Islet of Langerhans (tissue), 1 donor: ENCODE data around the gene S1PR5.
"Not testable (repeated sequence)": the region's sequence is repeated elsewhere in the genome, so short reads cannot be mapped to it uniquely, and the experiment has no call there.

Experiments
- FAIRE-seq: peaks from one replicate; lab custom pipeline; 2011; peaks lifted over from hg19 to GRCh38; lab: Jason Lieb, UNC

Gene S1PR5

DNA sequence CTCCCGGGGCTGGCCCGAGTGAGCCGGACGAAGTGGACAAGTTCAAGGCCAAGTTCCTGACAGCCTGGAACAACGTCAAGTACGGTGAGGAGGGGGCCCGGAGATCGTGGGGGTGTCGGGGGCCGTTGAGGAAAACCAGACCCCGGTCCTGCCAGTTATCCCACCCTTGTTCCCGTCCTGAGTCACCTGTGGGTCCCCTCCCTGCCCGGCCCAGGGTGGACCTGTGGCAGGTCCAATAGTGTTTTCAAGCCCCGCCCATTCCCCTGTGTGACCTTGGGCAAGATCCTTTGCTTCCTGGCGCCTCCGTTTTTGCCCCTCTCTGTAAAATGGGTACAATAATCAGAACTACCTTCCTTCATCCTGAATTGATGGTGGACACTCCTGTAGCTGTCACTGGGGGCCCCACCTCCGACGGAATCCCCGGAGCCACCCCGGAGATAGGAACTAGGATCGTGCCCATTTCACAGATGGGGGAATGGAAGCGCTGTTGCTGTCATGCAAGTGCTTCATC is 27.1 kb upstream of the S1PR5 start:
- no peak for FAIRE-seq

DNA sequence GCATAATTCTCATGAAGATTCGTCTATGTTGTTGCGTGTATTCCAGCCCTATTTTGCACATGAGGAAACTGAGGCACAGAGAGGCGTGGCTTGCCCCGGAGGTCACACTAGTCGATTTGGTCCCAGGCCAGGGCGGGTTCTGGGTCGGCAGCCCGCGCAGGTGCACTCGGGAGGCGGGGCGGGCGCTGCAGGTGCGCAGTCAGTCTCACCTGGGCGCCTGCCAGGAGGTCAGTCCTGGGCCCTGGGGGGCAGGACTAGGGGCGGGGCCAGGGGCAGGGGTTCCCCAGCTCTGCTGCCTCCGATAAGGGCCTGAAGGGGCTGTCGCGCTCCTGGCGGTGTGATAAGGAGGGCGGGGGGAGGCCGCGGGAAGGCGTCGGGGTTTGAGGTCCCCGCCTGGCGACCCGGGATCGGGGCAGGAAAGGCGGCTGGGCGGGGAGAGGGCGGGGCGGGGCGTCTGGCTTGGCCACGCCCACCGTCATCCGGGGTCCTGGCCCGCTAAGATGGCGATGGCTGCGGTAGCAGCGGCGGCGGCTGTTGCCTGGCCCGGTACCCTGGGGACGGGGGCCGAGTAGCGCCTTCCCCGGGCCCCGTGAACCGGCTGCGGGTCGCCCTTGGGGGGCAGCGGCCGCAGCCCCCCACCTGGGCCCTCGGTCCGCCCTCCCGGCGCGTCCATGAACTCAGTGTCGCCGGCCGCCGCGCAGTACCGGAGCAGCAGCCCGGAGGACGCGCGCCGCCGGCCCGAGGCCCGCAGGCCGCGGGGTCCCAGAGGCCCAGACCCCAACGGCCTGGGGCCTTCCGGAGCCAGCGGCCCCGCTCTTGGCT is 26.4 kb upstream of the S1PR5 start, which contains the start of gene ATG4D:
Gene ATG4D (plus strand): TSS at position 485 of the 822 bp plus-strand sequence. CDS start 187 bp downstream, at position 672.
- no peak for FAIRE-seq

DNA sequence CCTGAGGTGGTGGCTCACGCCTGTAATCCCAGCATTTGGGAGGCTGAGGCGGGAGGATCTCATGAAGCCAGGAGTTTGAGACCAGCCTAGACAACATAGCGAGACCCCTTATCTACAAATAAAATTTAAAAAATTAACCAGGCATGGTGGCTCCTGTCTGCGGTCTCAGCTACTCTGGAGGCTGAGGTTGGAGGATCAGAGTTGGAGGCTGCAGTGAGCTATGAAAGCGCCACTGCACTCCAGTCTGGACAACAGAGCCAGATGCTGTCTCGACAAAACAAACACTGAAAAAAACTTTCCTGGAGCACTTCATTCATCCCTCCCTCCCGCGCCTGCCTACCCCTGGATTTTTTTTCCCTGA is 25.8 kb upstream of the S1PR5 start:
- no peak for FAIRE-seq

DNA sequence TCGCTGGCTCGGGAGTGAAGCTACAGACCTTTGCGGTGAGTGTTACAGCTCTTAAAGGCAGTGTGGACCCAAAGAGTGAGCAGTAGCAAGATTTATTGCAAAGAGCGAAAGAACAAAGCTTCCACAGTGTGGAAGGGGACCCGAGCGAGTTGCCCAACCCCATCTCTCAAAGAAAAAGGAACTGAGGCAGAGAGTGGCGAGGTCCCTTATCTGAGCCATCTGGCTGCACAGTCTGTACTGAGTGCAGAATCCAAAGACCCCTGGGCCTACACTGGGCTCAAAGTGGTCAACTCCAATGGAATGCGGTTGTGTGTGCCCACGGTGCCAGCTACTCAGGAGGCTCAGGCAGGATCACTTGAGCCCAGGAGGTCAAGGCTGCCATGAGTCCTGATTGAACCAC is 21.8 kb upstream of the S1PR5 start:
- not testable (repeated sequence) for FAIRE-seq

DNA sequence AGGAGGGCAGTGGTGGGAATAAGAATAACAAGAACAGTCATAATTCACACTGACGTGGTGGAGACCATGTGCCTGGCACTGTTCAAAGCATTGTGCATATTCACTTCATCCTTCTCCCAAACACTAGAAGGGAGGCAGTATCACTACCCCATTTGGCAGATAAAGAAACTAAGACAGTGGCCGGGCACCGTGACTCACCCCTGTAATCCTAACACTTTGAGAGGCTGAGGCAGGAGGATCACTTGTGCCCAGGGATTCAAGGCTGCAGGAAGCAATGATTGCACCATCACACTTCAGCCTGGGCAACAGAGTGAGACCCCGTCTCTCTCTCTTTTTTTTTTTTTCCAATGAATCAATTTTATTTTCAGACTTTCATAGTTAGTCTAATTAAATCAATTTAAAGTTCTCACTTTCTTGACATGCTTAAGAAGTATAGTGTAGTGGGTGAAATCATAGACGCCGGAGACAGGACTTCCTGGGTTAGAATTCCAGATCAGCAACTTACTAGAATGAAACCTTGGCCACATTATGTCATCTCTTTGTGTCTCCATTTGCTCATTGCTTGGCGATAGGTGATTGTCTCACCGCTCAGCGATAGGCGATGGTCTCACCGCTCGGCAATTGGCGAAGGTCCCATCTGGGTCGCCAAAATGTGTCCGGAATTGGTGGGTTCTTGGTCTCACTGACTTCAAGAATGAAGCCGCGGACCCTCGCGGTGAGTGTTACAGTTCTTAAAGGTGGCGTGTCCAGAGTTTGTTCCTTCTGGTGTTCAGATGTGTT is 21.1 kb upstream of the S1PR5 start:
- FAIRE-seq, result no peak

DNA sequence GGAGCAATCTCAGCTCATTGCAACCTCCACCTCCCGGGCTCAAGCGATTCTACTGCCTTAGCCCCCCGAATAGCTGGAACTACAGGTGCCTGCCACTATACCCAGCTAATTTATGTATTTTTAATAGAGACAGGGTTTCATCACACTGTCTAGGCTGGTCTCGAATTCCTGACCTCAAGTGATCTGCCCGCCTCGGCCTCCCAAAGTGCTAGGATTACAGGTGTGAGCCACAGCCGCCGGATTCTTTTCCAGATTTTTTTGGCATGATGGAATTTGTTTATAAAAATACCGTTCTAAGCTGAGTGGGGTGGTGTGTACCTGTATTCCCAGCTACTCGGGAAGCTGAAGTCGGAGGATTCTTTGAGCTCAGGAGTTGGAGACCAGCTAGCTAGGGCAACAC is 20.4 kb upstream of the S1PR5 start:
- FAIRE-seq, result no peak

DNA sequence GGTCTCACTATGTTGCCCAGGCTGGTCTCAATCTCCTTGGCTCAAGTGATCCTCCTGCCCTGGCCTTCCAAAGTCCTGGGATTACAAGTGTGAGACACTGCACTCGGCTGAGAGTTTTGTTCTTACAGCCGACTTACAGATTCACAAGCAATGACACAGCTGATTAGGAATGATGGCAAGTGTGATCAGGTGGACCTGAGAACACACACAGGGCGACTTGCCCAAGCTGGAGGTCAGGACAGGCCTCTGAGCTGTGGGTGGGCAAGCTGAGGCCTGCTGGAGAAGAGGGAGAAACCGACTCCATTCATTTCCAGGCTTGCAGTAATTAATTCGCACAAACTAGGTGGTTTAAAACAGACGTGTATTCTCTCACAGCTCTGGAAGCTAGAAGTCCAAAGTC is 18.4 kb upstream of the S1PR5 start:
- no peak for FAIRE-seq

DNA sequence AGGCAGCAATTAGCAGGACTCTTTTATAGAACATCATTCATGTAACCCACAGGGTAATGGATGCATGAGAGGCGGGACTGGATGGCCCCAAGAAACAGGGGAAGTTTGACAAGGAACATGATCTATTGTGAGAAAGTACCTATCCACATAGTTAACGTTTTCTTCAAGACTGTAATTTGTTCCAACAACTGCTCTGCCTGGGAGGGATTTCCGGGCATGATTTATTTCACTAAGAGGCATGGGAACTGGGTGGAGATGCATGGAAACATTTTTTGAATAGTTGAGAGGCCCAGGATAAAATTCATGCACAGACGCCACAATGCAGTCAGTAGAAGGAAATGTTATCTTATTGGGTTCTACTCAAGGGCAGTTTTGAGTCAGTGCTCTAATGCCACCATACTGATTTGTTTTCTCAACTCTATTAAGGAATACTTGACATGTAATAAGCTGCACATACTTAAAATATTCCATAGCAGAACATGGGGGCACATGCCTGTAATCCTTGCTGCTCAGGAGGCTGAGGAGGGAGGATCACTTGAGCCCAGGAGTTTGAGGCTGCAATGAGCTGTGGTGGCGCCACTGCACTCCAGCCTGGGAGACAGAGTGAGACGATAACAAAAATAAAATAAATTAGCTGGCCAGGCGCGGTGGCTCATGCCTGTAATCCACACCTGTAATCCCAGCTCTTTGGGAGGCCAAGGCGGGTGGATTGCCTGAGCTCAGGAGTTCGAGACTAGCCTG is 16.6 kb upstream of the S1PR5 start:
- FAIRE-seq, result no peak

DNA sequence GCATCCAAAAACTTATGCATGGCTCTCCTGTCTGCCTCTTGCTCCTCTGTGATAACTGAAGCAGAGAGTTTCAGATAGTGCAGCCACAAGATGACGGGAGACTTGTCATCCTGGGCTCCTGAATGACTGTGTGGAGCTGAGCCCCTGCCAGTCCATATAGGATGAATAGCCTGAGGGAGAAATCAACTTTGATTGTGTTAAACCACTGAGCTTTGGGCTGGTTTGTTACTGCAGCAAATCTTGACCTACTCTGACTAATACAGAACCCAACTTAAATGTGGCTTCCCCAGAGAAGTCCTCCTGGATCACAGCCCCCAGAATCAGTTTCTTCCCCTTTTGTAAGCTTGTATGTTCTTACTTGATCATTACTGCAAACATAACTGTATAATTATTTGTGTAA is 15.2 kb upstream of the S1PR5 start:
- no peak for FAIRE-seq

DNA sequence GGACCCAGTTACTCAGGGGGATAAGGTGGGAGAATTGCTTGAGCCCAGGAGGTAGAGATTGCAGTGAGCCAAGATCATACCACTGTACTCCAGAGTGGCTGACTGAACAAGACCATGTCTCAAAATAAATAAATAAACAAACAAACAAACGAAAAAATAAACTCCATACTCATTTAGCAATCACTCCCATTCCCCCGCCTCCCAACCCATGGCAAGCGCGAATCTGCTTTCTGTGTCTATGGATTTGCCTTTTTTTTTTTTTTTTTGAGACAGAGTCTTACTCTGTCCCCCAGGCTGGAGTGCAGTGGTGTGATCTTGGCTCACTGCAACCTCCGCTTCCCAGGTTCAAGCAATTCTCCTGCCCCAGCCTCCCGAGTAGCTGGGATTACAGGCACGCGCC is 9.6 kb upstream of the S1PR5 start:
- FAIRE-seq, result not testable (repeated sequence)

DNA sequence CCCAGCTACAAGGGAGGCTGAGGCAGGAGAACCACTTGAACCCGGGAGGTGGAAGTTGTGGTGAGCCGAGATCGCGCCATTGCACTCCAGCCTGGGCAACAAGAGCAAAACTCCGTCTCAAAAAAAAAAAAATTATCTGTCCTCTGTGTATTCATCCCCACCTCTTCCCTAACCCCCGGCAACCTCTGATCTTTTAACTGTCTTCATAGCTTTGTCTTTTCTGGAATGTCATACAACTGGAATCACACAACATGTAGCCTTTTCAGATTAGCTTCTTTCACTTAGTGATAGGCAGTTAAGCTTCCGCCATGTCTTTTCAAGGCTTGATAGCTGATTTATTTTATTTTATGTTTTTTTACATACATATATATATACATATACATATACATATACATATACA is 8.4 kb upstream of the S1PR5 start:
- no peak for FAIRE-seq

DNA sequence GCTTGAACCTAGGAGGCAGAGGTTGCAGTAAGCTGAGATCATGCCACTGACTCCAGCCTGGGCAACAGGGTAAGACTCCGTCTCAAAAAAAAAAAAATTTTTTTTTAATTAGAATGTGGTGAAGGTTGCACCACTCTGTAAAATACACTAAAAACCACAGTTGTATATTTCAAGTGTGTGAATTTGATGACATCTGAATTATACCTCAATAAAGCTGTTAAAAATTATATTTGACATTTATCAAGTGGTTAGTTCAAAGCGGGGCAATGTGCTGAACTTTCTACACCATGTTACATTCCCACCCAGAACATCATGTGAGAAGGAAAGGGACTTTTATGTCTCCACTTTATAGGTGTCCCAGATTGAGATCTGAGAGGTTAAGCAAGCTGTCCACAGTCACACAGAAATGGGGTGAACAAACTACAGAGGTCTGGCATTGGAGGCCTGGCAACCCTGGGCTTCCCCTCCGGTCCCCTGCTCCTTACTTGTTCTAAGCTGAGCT is 5.9 kb upstream of the S1PR5 start:
- FAIRE-seq, result no peak

DNA sequence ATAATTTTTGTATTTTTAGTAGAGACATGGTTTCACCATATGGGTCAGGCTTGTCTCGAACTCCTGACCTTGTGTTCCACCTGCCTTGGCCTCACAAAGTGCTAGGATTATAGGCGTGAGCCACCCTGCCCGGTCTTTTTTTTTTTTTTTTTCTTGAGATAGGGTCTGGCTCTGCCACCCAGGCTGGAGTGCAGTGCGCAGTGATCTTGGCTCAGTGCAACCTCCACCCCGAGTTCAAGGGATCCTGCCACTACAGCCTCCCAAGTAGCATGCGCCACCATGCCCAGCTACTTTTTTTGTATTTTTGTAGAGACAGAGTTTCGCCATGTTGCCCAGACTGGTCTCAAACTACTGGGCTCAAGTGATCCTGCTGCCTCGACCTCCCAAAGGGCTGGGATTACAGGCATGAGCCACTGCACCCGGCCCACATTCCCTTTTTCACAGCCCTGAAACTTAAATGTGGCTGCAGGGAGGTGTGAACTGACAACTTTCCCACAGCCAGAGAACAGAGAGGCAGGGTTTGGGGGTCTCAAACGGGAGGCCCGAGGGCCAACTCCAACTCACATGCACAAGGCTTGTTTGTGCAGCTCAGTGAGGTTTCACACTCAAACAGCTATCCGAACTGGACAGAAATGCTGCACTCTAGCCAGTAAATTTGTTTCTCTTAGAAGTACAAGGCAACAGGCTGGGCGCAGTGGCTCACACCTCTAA is 4.4 kb upstream of the S1PR5 start:
- no peak for FAIRE-seq

DNA sequence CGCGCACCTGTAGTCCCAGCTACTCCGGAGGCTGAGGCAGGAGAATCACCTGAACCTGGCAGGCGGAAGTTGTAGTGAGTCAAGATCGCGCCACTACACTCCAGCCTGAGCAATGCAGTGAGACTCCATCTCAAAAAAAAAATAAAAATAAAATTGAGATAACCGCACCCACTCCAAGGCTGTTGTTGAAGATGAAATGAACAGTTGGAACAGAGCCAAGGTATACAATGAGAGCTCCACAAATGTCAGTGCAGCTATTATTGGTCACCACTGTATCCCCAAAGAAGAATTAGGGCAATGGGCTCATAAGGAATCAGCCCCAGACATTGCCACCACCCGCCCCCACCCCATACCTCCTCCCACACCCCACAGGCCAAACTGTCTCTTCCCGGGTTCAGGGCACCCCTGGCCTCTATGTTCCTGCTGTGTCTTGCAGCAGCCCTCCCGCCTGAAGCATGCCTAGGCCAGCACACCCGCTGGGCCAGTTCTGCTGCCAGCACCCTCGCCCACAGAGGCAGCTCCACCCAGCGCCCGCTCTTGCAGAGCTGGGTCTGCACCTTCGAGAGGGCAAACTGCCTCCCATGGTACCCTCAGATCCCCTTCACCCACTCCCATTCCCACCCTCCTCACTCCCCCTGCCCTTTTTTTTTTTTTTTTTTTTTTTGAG is 3.5 kb upstream of the S1PR5 start:
- no peak for FAIRE-seq

DNA sequence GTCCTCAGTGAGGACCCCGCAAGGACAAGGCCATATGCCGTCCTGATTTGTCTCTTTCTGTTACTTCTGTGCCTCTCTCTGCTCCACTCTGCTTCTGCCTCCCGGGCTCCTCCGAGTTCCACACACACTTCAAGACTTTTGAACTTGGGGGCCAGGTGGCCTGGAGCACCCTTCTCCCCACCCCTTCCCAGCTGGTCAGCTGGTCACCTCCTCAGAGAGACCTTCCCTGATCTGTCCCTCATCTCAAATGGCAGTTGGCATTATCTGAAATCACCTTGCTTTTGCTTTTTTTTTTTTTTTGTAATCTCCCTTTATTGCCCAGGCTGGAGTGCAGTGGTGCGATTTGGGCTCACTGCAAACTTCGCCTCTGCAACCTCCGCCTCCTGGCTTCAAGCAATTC is 2.2 kb upstream of the S1PR5 start:
- FAIRE-seq, result no peak

DNA sequence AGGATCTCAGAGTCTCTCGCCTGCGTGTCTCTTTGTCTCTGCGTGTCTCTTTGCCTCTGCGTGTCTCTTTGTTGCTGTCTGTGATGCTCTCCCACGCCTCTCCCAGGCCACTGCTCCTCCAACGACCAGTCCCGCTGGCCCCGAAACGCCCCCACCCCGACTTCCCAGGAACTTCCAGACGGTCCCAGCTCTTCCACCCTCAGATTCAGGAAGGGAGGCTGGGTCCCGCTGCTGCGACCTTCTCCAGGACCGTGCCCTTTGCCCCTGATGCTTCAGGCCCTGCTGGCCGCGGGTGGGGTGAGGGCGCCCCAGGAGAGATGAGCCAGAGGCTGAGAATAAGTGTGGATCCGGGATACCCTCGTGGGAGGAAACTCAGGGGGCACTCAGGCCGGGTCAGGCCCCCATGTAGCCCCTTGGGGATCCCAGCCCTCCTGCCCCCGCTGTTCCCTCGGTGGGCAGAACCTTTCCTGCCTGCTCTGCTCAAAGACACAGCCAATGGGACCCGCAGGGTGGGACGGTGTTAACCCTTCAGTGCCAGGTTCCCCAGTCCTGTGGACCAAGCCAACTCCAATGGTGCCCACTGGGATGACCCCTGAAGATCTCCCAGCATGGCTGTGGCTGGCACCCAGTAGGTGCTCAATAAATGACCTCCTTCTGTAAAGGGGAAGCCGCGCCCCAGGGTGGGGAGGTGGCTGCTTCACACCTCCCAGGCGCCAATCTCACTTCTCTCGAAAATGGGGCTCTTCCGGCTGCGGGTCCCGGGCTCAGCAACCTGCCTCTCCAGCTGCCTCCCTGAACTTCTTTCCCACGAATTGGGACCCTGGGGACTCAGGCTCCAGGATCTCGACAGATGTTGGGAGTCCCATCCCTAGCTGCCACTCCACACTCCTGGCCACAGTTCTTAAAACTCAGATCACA is 1.5 kb upstream of the S1PR5 start:
- FAIRE-seq, result no peak

DNA sequence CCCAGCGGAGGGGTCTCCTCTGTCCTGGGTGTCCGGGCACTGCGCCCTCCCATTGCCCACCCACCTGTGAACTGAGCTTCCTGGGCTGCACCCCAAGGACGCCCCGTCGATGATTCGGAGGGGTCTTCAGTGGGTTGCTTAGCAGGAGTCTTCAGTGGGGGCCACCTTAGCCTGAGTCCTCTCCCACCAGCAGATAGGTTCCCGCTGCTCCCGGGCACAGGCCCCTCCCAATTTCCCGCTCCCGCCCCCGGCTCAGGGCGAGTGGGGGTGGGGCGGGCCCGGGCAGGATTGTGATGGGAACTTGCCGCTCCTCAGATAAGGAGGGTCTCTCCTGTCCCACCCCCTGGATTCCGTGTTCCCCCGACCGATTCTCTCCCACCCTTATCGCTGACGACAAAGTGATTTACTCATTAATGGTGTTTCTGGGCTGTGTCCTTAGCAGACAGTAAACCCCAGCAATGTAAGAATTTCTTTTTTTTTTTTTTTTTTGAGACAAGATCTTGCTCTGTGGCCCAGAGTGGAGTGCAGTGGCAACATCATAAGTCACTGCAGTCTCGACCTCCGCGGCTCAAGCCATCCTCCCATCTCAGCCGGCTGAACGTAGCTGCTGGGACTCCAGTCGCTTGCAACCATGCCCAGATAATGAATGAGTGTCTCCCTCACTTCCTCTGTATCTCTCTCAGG is 655 bp upstream of the S1PR5 start:
- no peak for FAIRE-seq

DNA sequence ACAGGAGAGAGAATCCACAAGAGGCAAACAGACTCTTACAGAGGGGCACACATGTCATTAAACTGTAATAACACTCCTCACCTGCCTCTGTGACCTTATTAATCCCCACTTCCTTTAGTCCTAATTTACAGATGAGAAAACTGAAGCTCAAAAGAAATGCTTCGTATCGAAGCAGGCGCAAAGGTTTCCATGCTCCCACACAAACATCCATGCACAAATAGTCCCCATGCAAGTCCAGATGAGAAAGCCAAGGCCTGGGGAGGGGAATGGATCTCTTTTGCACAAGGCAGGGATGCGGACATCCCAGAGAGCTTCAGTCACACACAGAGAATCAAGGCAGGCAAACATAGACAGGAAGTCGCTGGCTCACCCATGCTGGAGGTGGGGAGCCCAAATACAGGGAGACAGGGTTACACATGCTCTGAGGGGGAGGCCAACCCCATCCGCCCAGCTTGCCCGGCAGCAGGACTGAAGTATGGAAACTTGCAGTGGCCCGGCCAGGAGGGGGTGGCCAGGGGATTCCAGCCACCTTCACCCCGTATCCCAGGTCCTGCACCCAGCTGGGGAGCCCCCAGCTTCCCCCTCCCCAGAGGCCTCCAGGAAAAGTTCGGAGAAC is 468 bp downstream of the S1PR5 start:
- no peak for FAIRE-seq

DNA sequence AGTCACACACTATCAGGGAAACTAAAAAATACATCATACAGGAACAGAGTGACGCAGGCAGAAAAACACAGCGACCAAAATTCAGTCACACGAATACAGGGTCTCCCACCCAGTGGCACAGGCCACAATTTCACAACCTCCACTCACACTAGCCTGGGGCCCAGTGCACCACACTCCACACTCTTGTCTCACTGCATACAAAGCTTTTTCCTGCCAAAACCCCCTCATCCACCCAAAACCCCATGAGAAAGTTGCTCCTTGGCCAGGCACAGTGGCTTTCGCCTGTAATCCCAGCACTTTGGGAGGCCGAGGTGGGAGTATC is 1.2 kb downstream of the S1PR5 start:
- no peak for FAIRE-seq
